ENCODE results near the gene FOXR2.

DNA sequence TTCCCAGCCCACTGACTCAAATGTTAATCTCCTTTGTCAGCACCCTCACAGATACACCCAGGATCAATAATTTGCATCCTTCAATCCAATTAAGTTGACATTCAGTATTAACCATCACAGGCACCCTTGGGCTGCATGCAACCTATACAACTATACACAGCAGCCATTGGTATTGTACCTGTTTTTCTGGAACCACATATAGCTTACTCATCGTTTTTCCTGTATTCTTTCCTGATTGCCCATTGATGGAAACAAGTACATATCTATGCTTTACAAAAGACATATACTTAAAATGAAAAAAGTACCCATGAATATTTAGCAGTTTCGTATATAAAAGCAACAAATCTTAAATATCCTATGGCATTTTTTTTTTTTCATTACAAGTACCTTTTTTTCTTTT is 3.7 kb upstream of the FOXR2 start:
- TF ChIP-seq, protein P1, sequence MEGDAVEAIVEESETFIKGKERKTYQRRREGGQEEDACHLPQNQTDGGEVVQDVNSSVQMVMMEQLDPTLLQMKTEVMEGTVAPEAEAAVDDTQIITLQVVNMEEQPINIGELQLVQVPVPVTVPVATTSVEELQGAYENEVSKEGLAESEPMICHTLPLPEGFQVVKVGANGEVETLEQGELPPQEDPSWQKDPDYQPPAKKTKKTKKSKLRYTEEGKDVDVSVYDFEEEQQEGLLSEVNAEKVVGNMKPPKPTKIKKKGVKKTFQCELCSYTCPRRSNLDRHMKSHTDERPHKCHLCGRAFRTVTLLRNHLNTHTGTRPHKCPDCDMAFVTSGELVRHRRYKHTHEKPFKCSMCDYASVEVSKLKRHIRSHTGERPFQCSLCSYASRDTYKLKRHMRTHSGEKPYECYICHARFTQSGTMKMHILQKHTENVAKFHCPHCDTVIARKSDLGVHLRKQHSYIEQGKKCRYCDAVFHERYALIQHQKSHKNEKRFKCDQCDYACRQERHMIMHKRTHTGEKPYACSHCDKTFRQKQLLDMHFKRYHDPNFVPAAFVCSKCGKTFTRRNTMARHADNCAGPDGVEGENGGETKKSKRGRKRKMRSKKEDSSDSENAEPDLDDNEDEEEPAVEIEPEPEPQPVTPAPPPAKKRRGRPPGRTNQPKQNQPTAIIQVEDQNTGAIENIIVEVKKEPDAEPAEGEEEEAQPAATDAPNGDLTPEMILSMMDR (IDR thresholded peaks at IDR 0.05; ENCODE audit: low read depth, low read length, poor library complexity, severe bottlenecking), result no peak
- no peak for TF ChIP-seq EZH2phosphoT487 (IDR thresholded peaks at IDR 0.05; ENCODE audit: borderline replicate concordance, low read length)

Measured in DOHH2 (cell line).